ENCODE results near the gene AGK.

Gene AGK

DNA sequence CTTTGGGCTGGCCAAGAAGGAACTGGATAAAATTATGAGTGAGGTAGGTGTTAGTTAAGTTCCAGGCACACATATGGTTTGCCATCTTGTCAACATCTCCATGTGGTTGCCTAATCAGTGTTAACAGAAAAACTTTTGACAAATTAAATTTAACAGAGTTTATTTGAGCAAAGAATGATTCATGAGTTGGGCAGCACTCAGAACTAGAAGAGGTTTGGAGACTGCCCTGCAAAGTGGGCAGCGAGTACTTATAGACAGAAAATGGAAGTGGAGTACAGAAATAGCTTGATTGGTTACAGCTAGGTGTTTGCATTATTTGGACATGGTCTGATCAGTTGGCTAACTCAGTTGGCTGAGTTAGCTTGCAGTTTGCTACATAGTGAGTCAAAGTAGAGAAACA lies 37.5 kb upstream of the AGK start:
- H3K4me3 ChIP-seq (ENCODE audit: low read depth, low read length) = no peak overlapping the region
- TF ChIP-seq, protein P1, sequence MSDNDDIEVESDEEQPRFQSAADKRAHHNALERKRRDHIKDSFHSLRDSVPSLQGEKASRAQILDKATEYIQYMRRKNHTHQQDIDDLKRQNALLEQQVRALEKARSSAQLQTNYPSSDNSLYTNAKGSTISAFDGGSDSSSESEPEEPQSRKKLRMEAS (IDR thresholded peaks at IDR 0.05; ENCODE audit: low read depth, low read length) = no peak
- no peak for TF ChIP-seq POLR2A (IDR thresholded peaks at IDR 0.05; ENCODE audit: extremely low read depth, insufficient read length)
- TF ChIP-seq MYC (IDR thresholded peaks at IDR 0.05; ENCODE audit: low read depth, low read length) = no peak
- TF ChIP-seq, protein P2, sequence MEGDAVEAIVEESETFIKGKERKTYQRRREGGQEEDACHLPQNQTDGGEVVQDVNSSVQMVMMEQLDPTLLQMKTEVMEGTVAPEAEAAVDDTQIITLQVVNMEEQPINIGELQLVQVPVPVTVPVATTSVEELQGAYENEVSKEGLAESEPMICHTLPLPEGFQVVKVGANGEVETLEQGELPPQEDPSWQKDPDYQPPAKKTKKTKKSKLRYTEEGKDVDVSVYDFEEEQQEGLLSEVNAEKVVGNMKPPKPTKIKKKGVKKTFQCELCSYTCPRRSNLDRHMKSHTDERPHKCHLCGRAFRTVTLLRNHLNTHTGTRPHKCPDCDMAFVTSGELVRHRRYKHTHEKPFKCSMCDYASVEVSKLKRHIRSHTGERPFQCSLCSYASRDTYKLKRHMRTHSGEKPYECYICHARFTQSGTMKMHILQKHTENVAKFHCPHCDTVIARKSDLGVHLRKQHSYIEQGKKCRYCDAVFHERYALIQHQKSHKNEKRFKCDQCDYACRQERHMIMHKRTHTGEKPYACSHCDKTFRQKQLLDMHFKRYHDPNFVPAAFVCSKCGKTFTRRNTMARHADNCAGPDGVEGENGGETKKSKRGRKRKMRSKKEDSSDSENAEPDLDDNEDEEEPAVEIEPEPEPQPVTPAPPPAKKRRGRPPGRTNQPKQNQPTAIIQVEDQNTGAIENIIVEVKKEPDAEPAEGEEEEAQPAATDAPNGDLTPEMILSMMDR (IDR thresholded peaks at IDR 0.05; ENCODE audit: low read depth, low read length) = no peak
- DNase-seq (ENCODE audit: low read depth) = no peak

DNA sequence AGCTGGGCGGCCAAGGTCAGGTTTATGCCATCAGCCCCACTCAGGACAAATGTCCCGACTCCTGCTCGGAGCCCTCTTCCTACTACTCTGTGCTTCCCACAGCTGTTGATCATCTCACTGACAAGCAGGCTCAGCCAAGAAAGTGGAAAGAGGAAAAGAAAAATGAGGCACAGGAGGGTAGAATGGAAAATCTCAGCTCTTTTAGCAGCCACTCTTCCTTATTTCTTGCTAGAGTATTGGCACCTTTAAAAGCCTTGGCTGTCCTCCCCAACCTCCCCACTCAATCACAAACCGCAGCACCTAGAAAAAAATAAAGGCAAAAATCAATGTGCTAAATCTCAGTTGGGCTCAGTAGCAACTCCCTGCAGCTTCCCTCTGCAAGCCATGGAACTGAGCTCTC lies 35.3 kb upstream of the AGK start:
- no peak overlapping the region for H3K4me3 ChIP-seq (ENCODE audit: low read depth, low read length)
- DNase-seq (ENCODE audit: low read depth) = no peak
- TF ChIP-seq, protein P1 (IDR thresholded peaks at IDR 0.05; ENCODE audit: low read depth, low read length) = no peak
- TF ChIP-seq MYC (IDR thresholded peaks at IDR 0.05; ENCODE audit: low read depth, low read length) (no peak), POLR2A (IDR thresholded peaks at IDR 0.05; ENCODE audit: extremely low read depth, insufficient read length) (no peak)
- TF ChIP-seq, protein P2 (IDR thresholded peaks at IDR 0.05; ENCODE audit: low read depth, low read length) = no peak

DNA sequence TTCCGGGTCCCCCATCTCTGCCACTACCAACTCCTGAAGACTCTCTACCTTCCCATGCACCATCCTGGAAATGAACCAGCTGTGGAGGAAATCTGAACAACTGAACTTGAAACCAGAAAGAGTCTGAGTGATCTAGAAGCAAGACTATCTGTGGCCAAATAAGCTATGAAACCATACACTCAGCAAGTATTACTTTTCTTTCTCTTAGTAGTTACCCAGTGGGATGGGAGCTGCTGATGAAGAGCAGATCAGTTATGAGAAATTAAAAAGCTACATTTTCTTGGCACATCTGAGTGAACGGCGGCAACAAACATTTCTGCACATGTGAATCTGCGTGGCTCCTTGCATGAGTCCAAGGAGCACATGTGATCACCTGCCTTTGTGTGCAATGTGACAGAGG lies 31.6 kb upstream of the AGK start:
- no peak overlapping the region for H3K4me3 ChIP-seq (ENCODE audit: low read depth, low read length)
- TF ChIP-seq, protein P2 (IDR thresholded peaks at IDR 0.05; ENCODE audit: low read depth, low read length) = no peak
- no peak for TF ChIP-seq POLR2A (IDR thresholded peaks at IDR 0.05; ENCODE audit: extremely low read depth, insufficient read length)
- TF ChIP-seq MYC (IDR thresholded peaks at IDR 0.05; ENCODE audit: low read depth, low read length) = no peak
- TF ChIP-seq, protein P1 (IDR thresholded peaks at IDR 0.05; ENCODE audit: low read depth, low read length) = no peak
- DNase-seq (ENCODE audit: low read depth) = no peak

DNA sequence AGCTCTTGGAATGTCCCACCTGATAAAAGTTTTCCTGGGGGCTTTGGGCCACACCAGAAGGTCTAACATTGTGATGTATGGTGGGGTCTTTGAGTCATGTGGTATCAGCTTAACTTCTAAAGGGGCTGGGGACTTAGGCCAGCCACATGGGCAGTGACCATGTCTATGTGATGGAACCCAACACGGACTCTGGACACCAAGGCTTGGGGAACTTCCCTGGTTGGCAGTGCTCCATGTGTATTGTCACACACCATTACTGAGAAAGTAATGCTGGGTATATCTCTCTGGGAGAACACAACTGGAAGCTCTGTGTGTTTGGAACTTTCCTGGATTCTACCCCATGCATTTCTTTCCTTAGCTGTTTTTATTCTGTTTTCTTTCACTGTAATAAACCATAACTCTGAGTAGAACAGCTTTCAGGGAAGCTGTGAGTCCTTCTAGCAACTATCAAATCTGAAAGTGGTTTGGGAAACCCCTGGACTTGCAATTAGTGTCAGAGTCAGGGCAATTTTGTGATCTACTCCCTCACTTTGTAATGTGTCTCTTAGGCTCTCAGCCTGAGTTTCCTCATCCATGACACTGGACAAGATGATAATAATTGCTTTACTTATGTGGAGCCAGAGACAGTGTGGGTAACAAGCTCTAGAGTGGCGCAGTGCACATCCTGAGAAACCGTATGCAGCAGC lies 28.4 kb upstream of the AGK start:
- H3K4me3 ChIP-seq (ENCODE audit: low read depth, low read length) = no peak overlapping the region
- no peak for DNase-seq (ENCODE audit: low read depth)
- TF ChIP-seq POLR2A (IDR thresholded peaks at IDR 0.05; ENCODE audit: extremely low read depth, insufficient read length) (no peak), MYC (IDR thresholded peaks at IDR 0.05; ENCODE audit: low read depth, low read length) (no peak)
- TF ChIP-seq, protein P1 (IDR thresholded peaks at IDR 0.05; ENCODE audit: low read depth, low read length) = no peak
- TF ChIP-seq, protein P2 (IDR thresholded peaks at IDR 0.05; ENCODE audit: low read depth, low read length) = no peak

DNA sequence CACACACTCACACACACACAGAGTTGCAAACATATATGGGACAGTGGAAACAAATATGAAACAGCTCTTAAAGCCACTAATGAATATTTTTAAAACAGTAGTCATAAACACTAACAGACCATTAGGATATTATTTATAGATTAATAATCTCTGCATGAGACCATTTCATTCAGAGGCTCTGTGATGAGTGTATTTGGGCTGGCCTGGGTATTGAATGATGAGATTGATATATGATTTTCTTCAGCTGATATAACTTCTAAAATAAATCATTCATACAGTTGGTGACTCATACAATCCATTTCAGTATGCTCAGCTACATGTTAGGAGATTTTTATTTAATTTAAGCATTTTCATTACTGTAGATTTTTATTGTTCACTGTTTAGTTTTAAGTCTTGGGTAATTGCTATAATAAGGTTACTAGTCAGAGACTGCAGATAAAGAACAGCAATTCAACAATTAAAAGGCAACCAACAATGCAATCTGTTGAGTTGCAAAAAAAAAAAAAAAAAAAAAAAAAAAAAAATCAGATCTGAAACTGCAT lies 25.2 kb upstream of the AGK start:
- no peak overlapping the region for H3K4me3 ChIP-seq (ENCODE audit: low read depth, low read length)
- TF ChIP-seq POLR2A (IDR thresholded peaks at IDR 0.05; ENCODE audit: extremely low read depth, insufficient read length) (no peak), MYC (IDR thresholded peaks at IDR 0.05; ENCODE audit: low read depth, low read length) (no peak)
- TF ChIP-seq, protein P2 (IDR thresholded peaks at IDR 0.05; ENCODE audit: low read depth, low read length) = no peak
- TF ChIP-seq, protein P1 (IDR thresholded peaks at IDR 0.05; ENCODE audit: low read depth, low read length) = no peak
- DNase-seq (ENCODE audit: low read depth) = no peak
